GM18870 (cell line): ENCODE measurements around the gene CUX1.
"Not testable (repeated sequence)": the region's sequence is repeated elsewhere in the genome, so short reads cannot be mapped to it uniquely, and the experiment has no call there.

Experiments
- ATAC-seq: cut with Tn5 transposase; IDR thresholded peaks from one replicate; pipeline ENCODE4 v1.9.1; 2021; ENCODE audit warnings: moderate library complexity; ENCODE audit not compliant: unreplicated experiment

The CUX1 gene

DNA sequence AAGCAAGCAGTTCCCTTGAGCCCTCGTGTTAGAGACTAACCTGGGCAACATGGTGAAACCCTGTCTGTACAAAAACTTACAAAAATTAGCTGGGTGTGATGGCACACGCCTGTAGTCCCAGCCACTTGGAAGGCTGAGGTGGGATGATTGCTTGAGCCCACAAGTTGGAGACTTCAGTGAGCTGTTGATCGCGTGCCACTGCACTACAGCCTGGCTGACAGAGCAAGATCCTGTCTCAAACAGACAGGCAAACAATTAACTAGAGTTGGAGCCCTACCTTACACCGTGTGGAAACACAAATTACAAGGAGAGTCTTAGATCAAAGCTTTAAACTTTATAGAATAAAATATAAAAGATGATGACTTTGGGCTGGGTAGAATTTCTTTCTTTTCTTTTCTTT lies 219.5 kb downstream of the CUX1 start:
- no peak for ATAC-seq

DNA sequence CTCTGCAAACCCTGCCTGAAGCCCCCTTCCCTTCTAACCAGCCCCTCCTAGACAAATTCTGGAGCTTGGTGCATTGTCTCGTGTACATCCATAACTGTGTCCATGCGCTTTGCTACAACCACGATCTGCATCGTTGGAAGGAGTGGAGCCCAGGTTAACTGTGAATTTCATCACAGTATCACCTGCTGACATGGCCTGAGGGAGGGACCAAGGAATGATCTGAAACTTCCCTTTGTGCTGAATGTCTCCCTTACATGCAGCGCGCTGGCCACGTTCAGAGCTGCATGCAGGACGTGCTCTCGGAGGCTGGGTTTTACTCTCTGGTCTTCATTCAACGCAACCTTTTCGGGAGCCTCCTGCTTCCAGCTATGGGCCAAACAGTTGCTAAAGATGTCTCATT lies 222.3 kb downstream of the CUX1 start:
- no peak for ATAC-seq

DNA sequence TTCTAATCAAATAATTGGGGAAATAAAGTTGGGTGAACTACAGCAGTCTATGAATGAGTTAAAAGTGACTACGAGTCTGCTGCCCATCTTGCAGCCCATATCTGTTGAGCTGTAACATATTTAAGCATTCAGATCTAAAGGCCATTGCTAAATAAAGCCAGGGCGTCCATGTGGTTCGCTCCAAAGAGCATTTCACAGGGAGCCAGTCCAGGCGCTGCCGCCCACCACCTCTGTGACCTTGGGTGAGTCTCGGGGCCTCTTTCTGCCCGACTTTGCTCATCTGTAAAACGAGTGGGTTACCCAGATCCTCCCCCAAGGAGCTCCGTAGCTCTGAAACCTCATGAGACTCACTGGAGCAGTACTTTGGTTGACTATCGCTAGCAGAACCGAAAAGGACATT lies 223.1 kb downstream of the CUX1 start:
- no peak for ATAC-seq

GRCh38 chr7:102042016-102042656 lies 224.7 kb downstream of the CUX1 start:
- ATAC-seq: no peak

DNA sequence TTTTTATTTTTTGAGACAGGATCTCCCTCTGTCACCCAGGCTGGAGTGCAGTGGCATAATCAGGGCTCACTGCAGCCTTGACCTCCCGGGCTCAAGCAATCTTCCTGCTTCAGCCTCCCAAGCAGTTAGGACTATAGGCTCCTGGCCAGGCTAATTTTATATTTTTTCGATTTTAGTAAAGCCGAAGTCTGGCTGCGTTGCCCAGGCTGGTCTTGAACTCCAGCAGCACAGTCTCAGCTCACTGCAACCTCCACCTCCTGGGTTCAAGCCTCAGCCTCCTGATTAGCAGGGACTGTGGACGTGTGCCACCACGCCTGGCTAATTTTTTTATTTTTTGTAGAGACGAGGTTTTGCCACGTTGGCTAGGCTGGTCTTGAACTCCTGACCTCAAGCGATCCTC lies 225.4 kb downstream of the CUX1 start:
- ATAC-seq: not testable (repeated sequence)

GRCh38 chr7:102044641-102044983 lies 227.2 kb downstream of the CUX1 start:
- no peak for ATAC-seq

GRCh38 chr7:102044984-102045673 lies 227.7 kb downstream of the CUX1 start:
- no peak for ATAC-seq

- ATAC-seq: no peak
Observed at GRCh38 chr7:102045681-102046372, 228.4 kb downstream of the CUX1 start.

DNA sequence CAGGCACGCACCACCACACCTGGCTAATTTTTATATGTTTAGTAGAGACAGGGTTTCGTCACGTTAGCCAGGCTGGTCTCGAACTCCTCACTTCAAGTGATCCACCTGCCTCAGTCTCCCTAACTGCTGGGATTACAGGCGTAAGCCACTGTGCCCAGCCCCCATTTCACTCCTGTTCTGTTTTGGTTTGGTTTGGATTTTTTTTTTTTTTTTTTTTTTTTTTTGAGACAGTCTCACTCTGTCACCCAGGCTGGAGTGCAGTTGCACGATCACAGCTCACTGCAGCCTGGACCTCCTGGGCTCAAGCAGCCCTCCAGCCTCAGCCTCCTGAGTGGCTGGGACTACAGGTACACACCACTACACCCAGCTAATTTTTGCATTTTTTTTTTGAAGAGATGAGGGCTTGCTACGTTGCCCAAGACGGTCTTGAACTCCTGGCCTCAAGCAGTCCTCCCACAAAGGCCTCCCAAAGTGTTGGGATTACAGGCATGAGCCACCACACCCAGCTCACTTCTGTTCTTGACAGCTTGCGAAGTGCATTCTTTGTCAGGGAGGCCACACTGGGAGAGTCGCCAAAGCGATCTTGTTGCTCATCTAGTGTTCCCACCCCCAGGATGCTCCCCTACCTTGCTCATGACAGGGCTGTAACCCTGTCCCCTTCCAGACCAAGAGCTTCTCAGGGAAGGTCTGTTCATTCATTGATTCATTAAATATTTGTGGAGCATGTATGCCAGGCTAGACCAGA lies 229.1 kb downstream of the CUX1 start:
- no peak for ATAC-seq

DNA sequence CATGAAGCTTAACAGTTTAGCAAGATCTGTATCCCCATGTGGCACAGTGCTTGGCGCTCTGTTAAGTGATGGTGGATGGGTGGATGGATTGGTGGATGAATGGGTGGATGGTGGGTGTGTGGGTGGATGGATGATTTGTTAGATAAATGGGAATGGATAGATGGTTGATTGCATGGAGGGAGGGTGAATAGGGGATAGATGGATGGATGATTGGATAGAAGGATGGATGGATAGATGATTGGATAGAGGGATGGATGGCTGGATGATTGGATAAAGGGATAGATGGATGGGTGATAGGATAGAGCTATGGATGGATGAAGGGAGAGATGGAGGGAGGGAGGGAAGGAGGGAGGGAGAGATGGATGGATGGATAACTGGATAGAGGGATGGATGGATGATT lies 229.7 kb downstream of the CUX1 start:
- ATAC-seq: no peak

DNA sequence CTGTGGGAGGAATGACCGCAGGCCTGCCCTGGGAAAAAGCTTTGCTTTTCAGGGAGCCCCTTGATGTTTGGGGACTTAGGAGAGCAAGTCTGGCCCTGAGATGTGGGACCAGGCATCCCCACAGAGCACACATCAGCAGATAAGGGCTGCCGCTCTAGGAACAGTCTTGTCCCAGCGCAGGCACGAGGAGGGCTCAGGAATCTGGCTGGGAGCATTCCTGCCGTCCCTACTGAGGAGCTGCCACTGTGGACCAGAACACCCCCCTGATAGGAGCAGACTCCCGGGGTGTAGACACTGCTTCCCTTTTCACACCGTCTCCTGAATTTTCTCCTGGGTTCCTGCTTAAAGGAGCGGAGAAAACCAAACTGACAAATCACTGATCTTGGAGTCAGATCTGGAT lies 232.3 kb downstream of the CUX1 start:
- ATAC-seq: no peak

DNA sequence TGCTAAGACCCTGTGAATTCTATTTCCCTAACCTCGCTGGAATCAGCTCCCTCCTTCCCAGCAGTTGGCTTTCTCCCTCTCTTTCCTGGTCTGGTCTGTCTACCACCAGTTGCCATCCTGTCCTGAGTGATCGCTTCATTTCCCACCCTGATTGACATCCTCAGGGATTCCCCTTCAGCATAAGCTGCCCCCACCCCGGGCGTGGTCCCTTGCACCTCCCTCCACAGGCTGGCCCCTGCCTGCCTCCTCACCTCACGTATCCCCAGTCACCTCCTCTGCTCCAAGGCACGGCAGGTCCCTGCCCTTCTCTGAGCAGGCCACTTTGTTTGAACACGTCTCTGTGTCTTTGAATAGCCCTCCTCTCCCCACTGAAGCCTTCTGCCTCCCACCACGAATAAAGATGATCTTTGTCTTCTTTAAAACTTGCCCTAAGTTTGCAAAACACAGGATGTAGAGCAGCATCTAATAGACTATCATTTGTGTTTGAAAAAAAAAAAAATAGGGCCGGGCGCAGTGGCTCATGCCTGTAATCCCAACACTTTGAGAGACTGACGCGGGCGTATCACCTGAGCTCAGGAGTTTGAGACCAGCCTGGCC lies 233.5 kb downstream of the CUX1 start:
- ATAC-seq: no peak

- ATAC-seq: not testable (repeated sequence)
Observed at GRCh38 chr7:102051736-102052135, 234.3 kb downstream of the CUX1 start.

- ATAC-seq: no peak
Observed at GRCh38 chr7:102054158-102054557, 236.7 kb downstream of the CUX1 start.

DNA sequence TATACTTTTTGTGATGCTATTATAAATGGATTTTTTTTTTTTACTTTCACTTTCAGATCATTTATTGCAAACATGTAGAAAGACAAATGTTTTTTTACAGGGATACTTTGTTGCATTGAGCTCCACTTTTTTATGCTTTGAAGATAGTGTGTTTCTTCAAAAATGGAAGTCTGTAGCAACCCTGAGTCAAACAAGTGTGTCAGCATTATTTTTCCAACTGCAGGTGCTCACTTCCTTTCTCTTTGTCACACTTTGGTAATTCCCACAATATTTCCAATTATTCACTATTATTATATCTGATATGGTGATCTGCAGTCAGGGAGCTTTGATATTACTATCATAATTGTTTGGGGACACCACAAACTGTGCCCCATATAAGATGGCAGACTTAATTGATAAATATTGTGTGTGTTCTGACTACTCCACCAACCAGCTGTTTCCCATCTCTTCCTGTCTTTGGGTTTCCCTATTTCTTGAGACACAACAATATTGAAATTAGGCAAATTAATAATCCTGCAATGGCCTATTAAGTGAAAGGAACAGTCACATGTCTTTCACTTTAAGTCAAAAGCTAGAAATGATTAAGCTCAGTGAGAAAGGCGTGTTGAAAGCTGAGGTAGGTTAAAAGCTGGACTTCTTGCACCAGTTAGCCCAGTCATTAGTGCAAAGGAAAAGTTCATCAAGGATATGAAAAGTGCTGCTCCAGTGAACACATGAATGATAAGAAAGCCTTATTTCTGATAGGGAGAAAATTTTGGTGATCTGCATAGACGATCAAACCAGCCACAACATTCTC lies 238.0 kb downstream of the CUX1 start:
- no peak for ATAC-seq

DNA sequence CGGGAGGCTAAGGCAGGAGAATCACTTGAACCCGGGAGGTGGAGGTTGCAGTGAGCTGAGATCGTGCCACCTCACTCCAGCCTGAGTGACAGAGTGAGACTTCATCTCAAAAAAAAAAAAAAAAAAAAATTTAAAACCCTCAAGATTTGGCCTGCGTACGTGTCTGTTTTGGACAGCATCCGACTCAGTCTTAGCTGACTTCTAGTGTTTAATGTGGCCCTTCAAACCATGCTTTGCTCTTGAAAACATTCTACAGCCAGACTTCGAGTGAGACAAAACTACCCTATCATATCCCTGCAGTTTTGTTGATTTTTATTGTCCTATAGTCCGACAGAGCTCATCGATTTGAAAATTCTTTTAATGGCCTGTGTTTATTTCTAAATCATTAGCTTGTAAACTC lies 242.1 kb downstream of the CUX1 start:
- no peak for ATAC-seq

DNA sequence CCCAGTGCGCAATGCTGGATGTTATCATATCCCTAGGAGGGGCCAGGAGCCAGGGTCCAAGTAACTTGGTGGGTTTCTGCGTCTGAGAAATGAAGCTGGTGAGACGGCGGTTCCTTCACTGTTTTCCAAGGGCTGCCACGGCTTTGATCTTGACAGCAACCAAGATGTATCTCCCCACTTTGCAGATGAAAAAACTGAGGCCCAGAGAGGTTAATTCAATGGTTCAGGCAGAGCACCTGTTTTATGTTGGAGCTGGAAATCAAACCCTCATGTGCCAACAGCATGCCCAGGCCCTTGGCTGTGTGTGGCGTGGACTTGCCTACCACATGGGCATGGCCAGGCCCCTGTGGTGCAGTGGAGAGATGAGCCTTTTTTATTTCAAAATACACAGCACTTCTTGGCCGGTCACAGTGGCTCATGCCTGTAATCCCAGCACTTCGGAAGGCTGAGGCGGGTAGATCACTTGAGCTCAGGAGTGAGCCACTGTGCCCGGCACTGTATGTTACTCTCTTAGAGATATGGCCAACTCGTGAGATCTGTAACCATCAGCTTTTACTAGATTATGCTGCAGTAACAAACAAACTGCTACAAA lies 244.0 kb downstream of the CUX1 start:
- no peak for ATAC-seq

DNA sequence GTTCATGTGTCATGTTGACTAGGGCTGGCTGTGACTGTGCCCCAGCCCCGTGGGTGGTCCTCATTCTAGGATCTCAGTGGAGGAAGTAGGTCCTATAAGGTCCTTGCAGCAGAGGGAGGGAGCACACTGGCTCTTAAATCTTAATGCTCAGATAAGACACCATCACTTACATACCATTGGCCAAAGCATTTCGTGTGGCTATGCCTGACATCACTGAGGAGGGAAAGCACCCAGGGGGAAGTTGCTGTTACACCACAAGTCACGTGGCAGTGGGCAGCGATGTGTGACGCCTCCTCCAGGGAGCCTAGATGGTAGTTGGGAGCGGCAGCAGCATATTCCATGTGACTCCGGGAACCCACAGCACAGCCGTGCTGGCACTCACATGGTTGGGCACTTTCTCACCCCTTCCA lies 244.6 kb downstream of the CUX1 start:
- peak; percentile 68 for ATAC-seq

GRCh38 chr7:102063690-102064180 lies 246.3 kb downstream of the CUX1 start:
- no peak for ATAC-seq
